Stimulated activated CD4-positive, alpha-beta T cell treated with anti-CD3 and anti-CD28 coated beads, Interleukin-15, amount 100 ng/mL, for 24 hours (primary cell): ENCODE results near the gene ABCD2.
"Not testable (repeated sequence)": the region's sequence is repeated elsewhere in the genome, so short reads cannot be mapped to it uniquely, and the experiment has no call there.

Source experiments
- DNase-seq: peaks from one replicate; pipeline ENCODE4 v3.0.0-alpha.2; 2020

ABCD2 gene

DNA sequence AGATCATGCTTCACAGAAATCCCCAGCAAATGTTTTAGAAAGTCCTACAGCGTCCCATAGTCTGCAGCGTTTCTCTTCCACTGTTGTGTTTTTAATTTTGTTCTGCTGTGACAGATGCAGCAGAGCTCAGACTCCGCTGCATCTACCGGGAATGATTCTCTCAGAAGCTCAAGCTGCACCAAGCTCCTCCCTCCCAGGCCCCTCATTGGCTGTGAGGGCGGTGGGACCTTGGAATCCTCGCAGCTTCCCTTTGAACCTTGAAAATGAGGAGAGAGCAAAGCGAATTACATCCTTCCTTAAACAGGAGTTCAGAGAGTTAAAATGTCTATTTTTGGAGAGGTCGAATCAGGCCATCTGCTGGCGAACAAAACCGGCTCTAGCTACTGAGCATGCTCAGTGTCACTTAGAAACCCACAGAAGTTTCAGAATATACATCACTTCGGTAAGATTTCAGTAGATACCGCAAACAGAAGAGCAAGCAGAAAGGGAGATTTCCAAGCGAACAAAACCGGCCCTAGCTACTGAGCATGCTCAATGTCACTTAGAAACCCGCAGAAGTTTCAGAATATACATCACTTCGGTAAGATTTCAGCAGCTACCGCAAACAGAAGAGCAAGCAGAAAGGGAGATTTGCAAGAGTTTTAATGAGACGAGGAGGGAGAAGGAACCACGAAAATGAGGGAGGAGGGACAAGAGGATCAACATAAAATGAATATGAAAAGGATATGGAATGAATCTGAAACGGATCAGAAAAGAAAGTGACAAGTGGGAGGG is at the start of gene ABCD2:
Gene ABCD2 (minus strand): TSS at position 144 of the 774 bp plus-strand sequence. CDS start 188 bp downstream, outside the sequence.
- DNase-seq: peak; percentile 75

GRCh38 chr12:39660101-39660500 is 40.5 kb upstream of the ABCD2 start:
- DNase-seq: no peak

DNA sequence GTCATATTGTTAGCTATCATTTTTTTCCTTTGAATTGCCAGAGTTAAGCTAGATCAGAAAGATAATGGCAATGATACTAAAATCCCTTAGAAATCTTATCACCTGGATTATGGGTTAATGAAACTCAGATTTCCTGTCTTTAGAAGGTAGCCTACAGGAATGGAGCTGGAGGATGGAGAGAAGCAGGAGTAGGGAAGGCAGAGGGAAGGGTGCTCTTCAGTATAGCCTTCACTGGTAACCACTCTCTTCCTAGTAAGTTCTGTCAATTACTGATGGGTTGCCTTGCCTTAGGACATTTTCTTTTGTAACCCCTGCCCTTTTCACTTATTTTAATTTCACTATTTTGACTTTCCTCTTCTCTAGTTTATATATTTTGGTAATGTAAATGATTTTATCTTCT is 27.8 kb upstream of the ABCD2 start:
- no peak for DNase-seq

DNA sequence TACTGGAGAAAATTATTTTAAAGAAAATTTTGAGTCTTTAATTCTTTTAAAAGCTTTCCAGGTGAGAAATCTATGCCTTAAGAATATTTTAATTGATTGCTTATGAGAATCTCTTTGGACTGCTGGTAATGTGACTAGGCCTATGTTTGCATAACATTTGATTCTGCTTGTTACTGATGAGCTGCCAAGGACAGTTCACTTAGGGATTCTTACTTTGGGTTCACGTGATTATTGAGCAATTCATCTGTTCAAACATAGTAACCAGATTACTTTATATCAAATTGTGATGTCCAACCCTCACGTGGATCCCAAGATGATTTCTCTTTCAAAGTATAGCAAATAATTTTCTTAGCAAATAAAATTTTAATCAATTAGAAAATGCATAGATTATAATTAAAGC is 27.4 kb upstream of the ABCD2 start:
- DNase-seq: no peak

DNA sequence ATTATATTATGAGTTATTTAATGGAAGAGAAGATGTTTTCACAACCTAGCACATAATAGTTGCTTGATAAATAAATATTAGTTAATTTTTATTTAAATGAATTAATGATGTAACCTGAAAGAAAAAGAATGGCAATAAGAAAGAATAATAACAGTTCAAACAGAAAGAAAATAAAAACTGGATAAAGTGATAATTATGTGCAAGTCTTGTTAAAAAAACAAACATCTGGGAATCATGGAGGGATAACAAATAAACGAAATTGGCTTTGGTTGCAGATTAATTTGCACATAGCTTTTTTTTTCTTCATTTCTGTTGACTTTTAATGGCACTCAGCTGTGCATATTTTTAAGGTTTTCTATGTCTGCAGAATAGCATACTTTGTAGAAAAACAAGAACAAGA is 23.4 kb upstream of the ABCD2 start:
- DNase-seq: no peak

GRCh38 chr12:39638840-39639239 is 19.2 kb upstream of the ABCD2 start:
- DNase-seq: no peak

DNA sequence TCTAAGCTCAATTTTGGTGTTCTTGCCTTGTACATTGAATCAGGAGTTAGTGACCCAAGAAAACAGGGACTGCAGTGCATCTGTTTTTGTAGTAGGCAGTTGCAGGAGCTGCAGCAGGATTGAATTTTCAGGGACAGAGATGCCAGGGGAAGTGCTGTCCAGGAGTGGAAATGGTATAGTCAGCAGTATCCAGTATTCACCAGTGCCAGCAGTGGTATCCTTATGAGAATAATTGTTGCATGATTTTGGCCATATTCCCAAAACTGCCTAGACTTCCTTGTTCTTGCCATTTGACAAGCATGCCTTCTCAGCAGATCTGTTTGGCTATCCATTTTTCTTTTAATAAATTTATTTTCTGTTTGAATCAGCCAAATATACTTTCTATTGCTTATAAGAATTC is 18.6 kb upstream of the ABCD2 start:
- no peak for DNase-seq

GRCh38 chr12:39632670-39633069 is 13.1 kb upstream of the ABCD2 start:
- DNase-seq: no peak

GRCh38 chr12:39628836-39629235 is 9.2 kb upstream of the ABCD2 start:
- DNase-seq: no peak

DNA sequence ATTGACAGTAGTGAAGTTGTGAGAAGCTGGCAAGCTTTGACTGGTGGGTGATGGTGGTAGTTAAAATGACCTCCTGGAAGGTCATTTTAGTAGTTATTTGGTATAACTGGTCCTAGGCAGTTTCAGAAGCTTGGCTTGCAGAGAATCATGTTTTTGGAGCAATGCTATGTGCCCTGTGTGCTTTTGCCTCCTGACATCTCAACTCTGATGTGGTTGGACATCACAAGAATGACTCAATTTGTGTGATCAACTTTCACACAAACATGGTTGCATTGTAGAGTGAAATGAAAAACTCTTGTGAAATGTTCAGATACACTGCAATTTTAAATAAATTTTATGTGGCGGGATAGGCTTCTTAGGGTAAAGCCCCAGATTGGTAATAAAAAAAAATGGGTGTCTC is 8.3 kb upstream of the ABCD2 start:
- no peak for DNase-seq

DNA sequence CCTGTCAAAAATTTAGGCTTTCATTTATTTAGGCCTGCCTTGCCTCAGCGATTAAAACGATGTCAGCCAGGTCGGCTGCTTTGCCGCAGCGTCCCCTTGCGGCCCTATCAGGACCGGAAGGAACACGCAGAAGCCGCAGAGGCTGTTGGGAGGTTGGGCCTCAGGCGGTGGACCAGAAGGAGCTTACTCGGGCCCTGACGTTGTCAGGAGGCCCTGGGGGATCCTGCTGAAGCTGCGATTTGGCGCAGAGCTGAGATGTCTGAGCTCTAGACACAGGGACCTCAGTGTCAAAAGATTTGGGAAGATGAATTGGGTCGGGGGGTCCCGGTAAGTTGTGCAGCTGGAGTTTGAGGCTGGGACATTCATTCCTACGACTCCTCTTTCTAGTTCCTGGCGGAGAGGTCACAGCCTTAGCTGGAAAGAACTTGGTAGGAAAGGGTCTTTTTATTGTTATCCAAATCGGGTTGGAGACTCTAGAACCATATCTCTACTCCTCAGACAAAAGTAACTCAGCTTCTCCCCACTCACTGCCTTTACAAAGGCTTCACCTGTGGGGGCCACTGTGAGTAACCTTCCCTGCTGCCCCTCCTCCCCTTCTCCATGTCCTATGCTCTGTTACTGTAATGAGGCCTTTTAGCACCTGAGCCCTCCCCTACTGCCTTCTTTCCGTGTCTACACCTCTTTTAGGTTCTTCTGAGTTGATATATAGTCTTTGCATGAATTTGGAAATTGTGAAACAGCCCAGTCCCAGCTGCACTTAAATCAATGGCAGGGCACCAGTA is 6.6 kb upstream of the ABCD2 start:
- no peak for DNase-seq

GRCh38 chr12:39623919-39624318 is 4.3 kb upstream of the ABCD2 start:
- DNase-seq: no peak

- DNase-seq: not testable (repeated sequence)
Observed at GRCh38 chr12:39623160-39623559, 3.6 kb upstream of the ABCD2 start.

GRCh38 chr12:39622306-39622705 is 2.7 kb upstream of the ABCD2 start:
- peak; percentile 11 for DNase-seq

DNA sequence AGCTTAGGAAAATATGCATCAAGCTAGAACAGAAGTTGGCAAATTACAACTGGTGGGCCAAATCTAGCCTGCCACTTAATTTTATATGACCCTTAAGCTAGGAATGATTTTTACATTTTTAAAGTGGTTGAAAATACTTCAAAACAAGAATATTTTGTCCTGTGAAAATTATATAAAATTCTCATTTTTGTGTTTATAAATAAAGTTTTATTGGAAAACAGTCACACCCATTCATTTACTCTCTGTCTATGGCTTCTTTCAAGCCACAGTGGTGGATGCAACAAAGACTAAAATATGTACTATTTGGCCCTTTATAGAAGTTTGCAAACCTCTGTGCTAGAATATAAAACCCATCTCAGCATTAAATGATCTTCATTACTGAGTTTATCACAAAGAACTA is 2.1 kb upstream of the ABCD2 start:
- no peak for DNase-seq

DNA sequence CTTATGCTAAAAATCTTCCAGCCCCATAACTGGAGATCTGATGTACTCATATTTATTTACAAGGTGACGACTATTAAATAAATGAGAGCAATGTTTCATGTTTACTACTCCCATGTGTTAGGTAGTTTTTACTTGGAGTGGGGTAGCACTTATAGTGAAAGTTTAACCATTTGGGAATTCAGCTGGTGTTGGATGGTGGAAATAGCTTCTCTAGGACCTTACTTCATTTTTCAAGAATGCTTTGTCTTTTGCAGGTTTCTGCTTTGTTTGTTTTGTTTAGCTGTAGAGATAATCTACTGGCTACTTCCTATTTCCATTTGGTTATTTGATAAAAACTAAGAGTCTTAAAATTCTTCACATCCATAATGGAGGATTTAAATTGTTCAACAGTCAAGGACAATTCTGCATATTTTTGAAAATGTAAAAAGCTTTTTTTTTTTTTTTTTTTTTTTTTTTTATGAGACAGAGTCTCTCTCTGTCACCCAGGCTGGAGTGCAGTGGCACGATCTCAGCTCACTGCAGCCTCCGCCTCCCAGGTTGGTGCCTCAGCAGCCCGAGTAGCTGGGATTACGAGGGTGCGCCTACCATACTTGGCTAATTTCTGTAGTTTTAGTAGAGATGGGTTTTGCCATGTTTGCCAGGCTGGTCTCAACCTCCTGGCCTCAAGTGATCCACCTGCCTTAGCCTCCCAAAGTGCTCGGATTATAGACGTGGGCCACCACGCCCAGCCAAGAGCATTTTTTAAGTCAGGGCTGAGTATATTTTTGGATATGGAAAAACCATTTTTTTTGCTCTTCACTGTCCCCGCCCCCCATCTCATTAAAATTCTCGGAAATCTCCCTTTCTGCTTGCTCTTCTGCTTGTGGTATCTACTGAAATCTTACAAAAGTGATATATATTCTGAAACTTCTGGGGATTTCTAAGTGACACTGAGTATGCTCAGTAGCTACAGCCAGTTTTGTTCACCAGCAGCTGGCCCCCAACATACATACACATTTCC is 1.4 kb upstream of the ABCD2 start:
- peak; percentile 70 for DNase-seq

GRCh38 chr12:39619316-39619659 is 315 bp downstream of the ABCD2 start:
- peak; percentile 20 for DNase-seq

DNA sequence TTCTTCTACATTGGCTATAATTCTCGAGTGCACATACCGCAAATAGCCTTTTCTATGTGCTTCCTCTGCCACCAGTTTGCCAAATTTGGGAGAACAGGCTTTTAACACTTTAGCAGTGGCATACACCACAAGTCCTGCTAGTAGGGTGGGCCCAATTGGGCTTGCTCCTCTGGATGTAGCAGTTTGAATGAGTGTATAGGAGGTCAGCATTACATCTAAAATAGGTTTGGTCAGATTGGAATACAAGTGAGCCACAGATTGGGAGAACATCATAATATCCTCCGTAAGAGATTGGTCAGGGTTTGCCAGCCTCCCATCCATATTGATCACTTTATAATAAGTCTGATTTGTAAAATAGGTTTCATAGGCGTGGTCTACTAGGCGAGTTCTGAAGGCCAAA is 902 bp downstream of the ABCD2 start:
- DNase-seq: no peak

- DNase-seq: no peak
Observed at GRCh38 chr12:39617887-39618286, 1.7 kb downstream of the ABCD2 start.

GRCh38 chr12:39616666-39617065 is 2.9 kb downstream of the ABCD2 start:
- DNase-seq: no peak

GRCh38 chr12:39616251-39616650 is 3.4 kb downstream of the ABCD2 start:
- no peak for DNase-seq

GRCh38 chr12:39613525-39613924 is 6.1 kb downstream of the ABCD2 start:
- DNase-seq: no peak

DNA sequence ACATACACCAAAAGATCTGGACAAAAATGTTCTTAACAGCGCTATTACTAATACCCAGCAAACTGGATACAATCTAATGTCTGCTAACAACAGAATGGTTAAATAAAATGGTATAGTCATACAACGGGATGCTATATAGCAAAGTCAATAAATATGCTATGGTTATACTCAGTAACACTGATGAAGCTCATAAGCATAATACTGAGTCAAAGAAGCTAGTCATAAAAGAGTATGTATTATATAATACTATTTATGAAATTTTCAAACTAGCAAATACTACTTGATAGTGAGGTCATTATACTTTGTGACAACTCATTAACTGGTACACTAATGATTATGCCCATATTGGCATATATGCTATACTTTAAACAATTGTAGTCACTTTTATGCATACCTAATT is 7.4 kb downstream of the ABCD2 start:
- DNase-seq: no peak
